ENCODE data around the gene TRAP1.

DNA sequence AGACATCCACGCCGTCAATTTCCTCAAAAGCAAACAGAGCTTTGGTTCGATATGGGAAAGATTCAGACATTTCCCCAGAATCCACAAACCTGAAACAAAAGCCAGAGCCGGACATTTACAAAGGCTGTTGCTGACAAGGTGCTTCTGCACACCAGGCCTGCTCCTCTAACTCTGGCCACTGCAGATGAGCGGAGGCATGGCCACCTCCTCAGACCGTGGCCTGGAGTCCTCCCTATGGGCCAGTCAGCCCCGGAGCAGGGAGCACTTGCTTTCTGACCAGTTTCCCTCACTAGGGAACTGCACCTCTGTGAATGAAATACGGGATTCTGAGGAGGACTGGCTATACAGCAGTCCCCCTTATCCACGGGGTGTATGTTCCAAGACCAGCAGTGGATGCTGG is 22.3 kb upstream of the TRAP1 start:
- TF ChIP-seq POLR2A (IDR thresholded peaks at IDR 0.05), result no peak
- TF ChIP-seq, protein P1, sequence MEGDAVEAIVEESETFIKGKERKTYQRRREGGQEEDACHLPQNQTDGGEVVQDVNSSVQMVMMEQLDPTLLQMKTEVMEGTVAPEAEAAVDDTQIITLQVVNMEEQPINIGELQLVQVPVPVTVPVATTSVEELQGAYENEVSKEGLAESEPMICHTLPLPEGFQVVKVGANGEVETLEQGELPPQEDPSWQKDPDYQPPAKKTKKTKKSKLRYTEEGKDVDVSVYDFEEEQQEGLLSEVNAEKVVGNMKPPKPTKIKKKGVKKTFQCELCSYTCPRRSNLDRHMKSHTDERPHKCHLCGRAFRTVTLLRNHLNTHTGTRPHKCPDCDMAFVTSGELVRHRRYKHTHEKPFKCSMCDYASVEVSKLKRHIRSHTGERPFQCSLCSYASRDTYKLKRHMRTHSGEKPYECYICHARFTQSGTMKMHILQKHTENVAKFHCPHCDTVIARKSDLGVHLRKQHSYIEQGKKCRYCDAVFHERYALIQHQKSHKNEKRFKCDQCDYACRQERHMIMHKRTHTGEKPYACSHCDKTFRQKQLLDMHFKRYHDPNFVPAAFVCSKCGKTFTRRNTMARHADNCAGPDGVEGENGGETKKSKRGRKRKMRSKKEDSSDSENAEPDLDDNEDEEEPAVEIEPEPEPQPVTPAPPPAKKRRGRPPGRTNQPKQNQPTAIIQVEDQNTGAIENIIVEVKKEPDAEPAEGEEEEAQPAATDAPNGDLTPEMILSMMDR (IDR thresholded peaks at IDR 0.05), result no peak
